ENCODE measurements around the gene OCLN.
"Not testable (repeated sequence)": the region's sequence is repeated elsewhere in the genome, so short reads cannot be mapped to it uniquely, and the experiment has no call there.

- not testable (repeated sequence) for TF ChIP-seq ARNT (IDR thresholded peaks at IDR 0.05); ELF4 (IDR thresholded peaks at IDR 0.05); NFRKB (IDR thresholded peaks at IDR 0.05); SUZ12 (IDR thresholded peaks at IDR 0.05); SP1 (IDR thresholded peaks at IDR 0.05); BHLHE40 (IDR thresholded peaks at IDR 0.05; ENCODE audit: borderline replicate concordance); FOXM1 (IDR thresholded peaks at IDR 0.05; ENCODE audit: borderline replicate concordance); ZNF384 (IDR thresholded peaks at IDR 0.05); CTBP1 (IDR thresholded peaks at IDR 0.05; ENCODE audit: borderline replicate concordance); FOXA1 (IDR thresholded peaks at IDR 0.05); FOXK2 (IDR thresholded peaks at IDR 0.05); HDGF (IDR thresholded peaks at IDR 0.05; ENCODE audit: borderline replicate concordance)
These were observed 42.1 kb upstream of the OCLN start for GRCh38 chr5:69450527-69450926.
